Ovary (tissue), 9 donors: Measurements from ENCODE around the gene CROCC2. TPM values are rescaled to one million over a fixed set of nuclear protein-coding genes. Genes with fewer than 3 reads are reported as not detected.
A peak's percentile ranks its signal among the peaks of the same experiment; 100 is the strongest.

ENCODE experiments used
- DNase-seq, 5 donors: peaks; one replicate each; pipeline ENCODE4 v3.0.0-alpha.2; 2019 to 2020
- H3K27ac ChIP-seq, 2 donors: fragments of 200-600 bp; one replicate each; pipeline versions ENCODE4 v1.5.1 to v1.8.0; 2019 to 2022
- H3K27me3 ChIP-seq: fragments of 200-600 bp; one replicate; pipeline ENCODE4 v1.8.0; 2022
- H3K36me3 ChIP-seq: fragments of 200-600 bp; sonication (generic); one replicate; pipeline ENCODE4 v1.5.1; 2019
- H3K4me1 ChIP-seq: one replicate; pipeline ENCODE4 v1.8.1; 2013; ENCODE audit warnings: mild to moderate bottlenecking, moderate library complexity; ENCODE audit not compliant: insufficient read depth
- H3K4me3 ChIP-seq: fragments of 200-600 bp; sonication (generic); one replicate; pipeline ENCODE4 v1.5.1; 2017
- H3K9me3 ChIP-seq, 2 donors: fragments of 200-600 bp in 1 of 2; sonication (generic) in 1 of 2; one replicate each; pipeline versions ENCODE4 v1.5.1 to v1.8.1; 2013 to 2019; ENCODE audit warnings: mild to moderate bottlenecking in 1 of 2, moderate library complexity in 1 of 2
- CTCF ChIP-seq, 3 donors: fragments of 450-650 bp in 2 of 3; fragments of 200-600 bp in 1 of 3; IDR thresholded peaks; one replicate each; pipeline versions ENCODE4 v1.5.1 to v1.8.0; 2016 to 2022; ENCODE audit warnings: antibody characterized with exemption in 3 of 3, mild to moderate bottlenecking in 1 of 3
- EP300 ChIP-seq: sonication (generic); formaldehyde crosslinking; IDR thresholded peaks from one replicate; pipeline ENCODE4 v1.6.1; 2017; ENCODE audit warnings: antibody characterized with exemption
- POLR2A ChIP-seq: fragments of 450-650 bp; IDR thresholded peaks from one replicate; pipeline ENCODE4 v1.6.1; 2017; ENCODE audit warnings: antibody characterized with exemption, mild to moderate bottlenecking, moderate library complexity
- WGBS, 3 donors: extraction: QIAGEN DNeasy Blood & Tissue Kit in 1 of 3; methylation state at CpG; one replicate each; pipeline versions ENCODE4 v1.1.5 to v1.1.7; 2013 to 2017; 5-methylcytosine and 5-hydroxymethylcytosine counted together
- intact Hi-C, 4 donors: fragments of 100-400 bp; cut with DNase I; formaldehyde crosslinking; loops; one replicate each; pipeline versions ENCODE4 v1.11.0 to v1.15.1; 2022 to 2023
- polyA plus RNA-seq, 2 donors: library from polyadenylated mRNA; stranded (reverse); fragments of 200-250 nt in 1 of 2; fragments of 350-450 nt in 1 of 2; fragmentation: Illumina TruSeq in 1 of 2; extraction: RNeasy Lipid Tissue Mini Kit (QIAGEN cat#74804) in 1 of 2; gene quantifications; one replicate each; pipeline ENCODE4 v1.2.3, GENCODE V29; 2013 to 2014
- total RNA-seq, 7 donors: library from RNA; depleted of rRNA in 2 of 7; stranded (reverse); fragments of >200 nt in 2 of 7; fragmentation: NEBNext Ultra II Directional in 3 of 7; extraction: Animal tissue kit (Norgen Biotek cat#: 25700) in 3 of 7; gene quantifications; one replicate each; pipeline versions ENCODE4 v1.1.0 to v1.2.4, GENCODE V29; 2016 to 2023
- donor health status: DM: no; HTN: no; CAD: no; lungs with moderate emphysema.
- donor health status: DM: no; HTN: no; CAD: no.
- donor health status: Bipolar disorder and iron deficiency.
- donor health status: DM: yes; HTN: yes; CAD: no.
- donor health status: DM: no; HTN: no; CAD: no.
- donor health status: DM: yes; HTN: yes; CAD: no.

The CROCC2 gene
- total and polyA plus RNA-seq, 9 donors: 0.15 to 6.1 (median 1.5) TPM; not detected in 1

GRCh38 chr2:240995041-240996021 lies 89.2 kb downstream of the CROCC2 start:
- TF ChIP-seq POLR2A: no peak
- TF ChIP-seq EP300: no peak
- TF ChIP-seq CTCF (IDR thresholded peaks at IDR 0.05): no peak
- WGBS, 3 donors: 49 to 59% (median 55%) methylated on average over 24 of the region's 24 CpGs
- Histone ChIP-seq H3K36me3 (no peaks in the 10 kb centered on the region), H3K27ac (peak overlapping the region in 1 of 2 donors; percentile 55), H3K27me3 (no peaks in the 10 kb centered on the region), H3K4me3 (no peak overlapping the region), H3K4me1 (peaks cover 55% of the 10 kb centered on the region), H3K9me3 (no peaks in the 10 kb centered on the region)
- intact Hi-C loops: loop anchor here in 3 of 4 donors (5.0 to 10.0 kb wide), 4 partner anchors 33 to 83 kb away; no protein-coding TSS in a partner anchor
- DNase-seq: peak in 3 of 5 donors; percentile 25 to 41 (median 27)

- peak overlapping the region in 1 of 2 donors; percentile 11 for H3K27ac ChIP-seq
- no peaks in the 10 kb centered on the region for H3K27me3 ChIP-seq
- peak in 2 of 5 donors; percentile 33 to 55 for DNase-seq
- H3K4me1 ChIP-seq: peaks cover 56% of the 10 kb centered on the region
- WGBS, 3 donors: 76 to 86% (median 80%) methylated on average over 18 to 19 of the region's 19 CpGs
- H3K4me3 ChIP-seq: no peak overlapping the region
- TF ChIP-seq CTCF (IDR thresholded peaks at IDR 0.05) (no peak), POLR2A (no peak), EP300 (no peak)
- intact Hi-C loops: loop anchor here in 3 of 4 donors (5.0 to 10.0 kb wide), 4 partner anchors 34 to 84 kb away; no protein-coding TSS in a partner anchor
- no peaks in the 10 kb centered on the region for H3K36me3 ChIP-seq
- no peaks in the 10 kb centered on the region for H3K9me3 ChIP-seq
These were observed 90.2 kb downstream of the CROCC2 start for GRCh38 chr2:240996161-240996833.

- intact Hi-C loops: loop anchor here in 3 of 4 donors (5.0 to 10.0 kb wide), 4 partner anchors 34 to 84 kb away; no protein-coding TSS in a partner anchor
- TF ChIP-seq CTCF (IDR thresholded peaks at IDR 0.05) (no peak), EP300 (no peak), POLR2A (no peak)
- no peak overlapping the region for H3K27ac ChIP-seq
- 81 to 85% (median 82%) methylated on average over 13 of the region's 13 CpGs for WGBS, 3 donors
- H3K36me3 ChIP-seq: no peaks in the 10 kb centered on the region
- no peaks in the 10 kb centered on the region for H3K27me3 ChIP-seq
- peak in 1 of 5 donors; percentile 47 for DNase-seq
- H3K4me3 ChIP-seq: no peak overlapping the region
- H3K4me1 ChIP-seq: peaks cover 53% of the 10 kb centered on the region
- no peaks in the 10 kb centered on the region for H3K9me3 ChIP-seq
These were observed 90.7 kb downstream of the CROCC2 start for GRCh38 chr2:240996834-240997140.

GRCh38 chr2:240997141-240997855 lies 91.2 kb downstream of the CROCC2 start:
- WGBS, 3 donors: 36 to 43% (median 36%) methylated on average over 16 of the region's 16 CpGs
- Histone ChIP-seq H3K4me3 (peak overlapping the region; percentile 53), H3K9me3 (no peaks in the 10 kb centered on the region), H3K27ac (peak overlapping the region; percentile 66 to 71), H3K4me1 (peaks cover 50% of the 10 kb centered on the region), H3K27me3 (no peaks in the 10 kb centered on the region), H3K36me3 (no peaks in the 10 kb centered on the region)
- intact Hi-C loops: loop anchor here in 3 of 4 donors (5.0 to 10.0 kb wide), 4 partner anchors 35 to 85 kb away; no protein-coding TSS in a partner anchor
- peak in 2 of 5 donors; percentile 56 to 72 for DNase-seq
- TF ChIP-seq POLR2A: no peak
- no peak for TF ChIP-seq EP300
- TF ChIP-seq CTCF (IDR thresholded peaks at IDR 0.05): no peak
